GM19452 (cell line): ENCODE results near the gene KIF26B.
"Not testable (repeated sequence)": the region's sequence is repeated elsewhere in the genome, so short reads cannot be mapped to it uniquely, and the experiment has no call there.

Experiments used
- ATAC-seq: cut with Tn5 transposase; IDR thresholded peaks from one replicate; pipeline ENCODE4 v1.9.1; 2021; ENCODE audit not compliant: unreplicated experiment

Gene KIF26B

GRCh38 chr1:245345191-245345884 lies 190.6 kb downstream of the KIF26B start:
- ATAC-seq: no peak

GRCh38 chr1:245348626-245349025 lies 193.8 kb downstream of the KIF26B start:
- ATAC-seq: no peak

- ATAC-seq: no peak
Measured at GRCh38 chr1:245353411-245353810, 198.6 kb downstream of the KIF26B start.

DNA sequence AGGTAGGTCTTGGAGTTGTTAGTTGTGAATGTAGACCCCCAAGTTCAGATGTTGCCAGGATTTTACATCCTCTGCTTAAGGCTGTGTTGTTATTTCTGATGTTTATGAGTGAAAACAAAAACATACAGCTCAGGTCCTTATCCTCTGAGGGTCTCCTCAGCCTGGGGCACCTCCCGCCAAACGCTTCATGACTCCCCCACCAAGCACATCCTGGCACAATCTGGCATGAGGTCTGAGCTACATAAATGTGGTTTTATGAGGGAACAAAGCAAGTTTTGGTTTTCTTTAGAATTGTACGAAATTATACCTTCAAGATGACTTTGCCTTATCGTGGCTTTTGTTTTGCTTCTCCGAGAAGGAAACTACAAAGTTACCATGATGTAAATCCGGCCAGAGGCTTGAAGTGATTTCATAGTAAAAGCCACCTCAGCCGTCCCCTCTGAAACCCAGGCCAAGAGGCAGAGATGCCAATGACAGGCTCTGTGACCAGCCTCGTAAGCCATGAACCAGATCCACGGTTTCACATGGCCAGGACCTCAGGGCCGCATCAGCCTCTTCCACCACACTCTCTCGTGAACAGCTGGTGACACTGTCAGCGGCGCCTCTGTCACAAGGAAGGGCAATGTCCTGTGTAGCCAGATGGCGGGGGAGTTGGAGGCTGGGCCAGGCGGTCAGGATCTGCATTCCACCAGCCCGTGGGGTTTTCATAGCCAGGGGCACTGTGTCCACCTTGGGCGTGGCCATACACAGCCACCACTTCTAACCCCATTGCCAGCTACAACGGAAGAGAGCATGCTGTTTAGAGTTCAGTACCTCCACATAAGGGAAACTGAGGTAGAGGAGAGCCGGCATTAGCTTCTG lies 199.4 kb downstream of the KIF26B start:
- ATAC-seq: no peak

GRCh38 chr1:245355851-245356630 lies 201.3 kb downstream of the KIF26B start:
- ATAC-seq: not testable (repeated sequence)

DNA sequence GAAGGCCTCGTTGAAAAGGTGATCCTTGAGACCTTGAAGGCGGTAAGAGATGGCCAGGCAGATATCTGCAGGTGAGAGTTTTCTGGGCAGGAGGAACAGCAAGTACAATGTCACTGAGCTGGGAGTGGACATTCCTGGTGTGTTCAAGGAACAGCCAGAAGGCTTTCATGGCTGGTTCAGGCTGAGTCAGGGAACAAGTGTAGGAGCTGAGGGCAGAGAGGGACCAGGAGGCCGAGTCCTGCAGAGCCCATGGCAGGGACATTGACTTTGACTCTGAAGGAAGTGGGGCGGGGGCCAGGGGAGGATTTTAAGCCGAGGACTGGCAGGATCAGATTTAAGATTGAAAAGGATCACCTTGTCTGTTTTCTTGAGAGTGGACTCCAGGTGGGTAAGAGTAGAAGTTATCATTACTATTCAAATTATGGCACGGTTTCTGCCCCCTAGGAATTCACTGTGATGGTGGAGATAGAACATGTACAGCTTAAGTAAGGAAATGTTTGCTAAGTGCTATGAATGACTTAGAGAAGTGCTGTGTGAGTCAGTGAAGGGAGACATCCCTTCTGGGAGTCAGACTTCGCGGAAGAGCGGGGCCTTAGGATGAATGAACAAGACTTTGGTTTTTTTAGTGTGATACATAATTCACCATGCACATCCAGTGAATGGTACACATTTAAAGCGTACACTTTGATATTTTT lies 202.3 kb downstream of the KIF26B start:
- no peak for ATAC-seq

GRCh38 chr1:245359101-245359680 lies 204.4 kb downstream of the KIF26B start:
- ATAC-seq: not testable (repeated sequence)

- no peak for ATAC-seq
Measured at GRCh38 chr1:245361065-245361464, 206.3 kb downstream of the KIF26B start.

DNA sequence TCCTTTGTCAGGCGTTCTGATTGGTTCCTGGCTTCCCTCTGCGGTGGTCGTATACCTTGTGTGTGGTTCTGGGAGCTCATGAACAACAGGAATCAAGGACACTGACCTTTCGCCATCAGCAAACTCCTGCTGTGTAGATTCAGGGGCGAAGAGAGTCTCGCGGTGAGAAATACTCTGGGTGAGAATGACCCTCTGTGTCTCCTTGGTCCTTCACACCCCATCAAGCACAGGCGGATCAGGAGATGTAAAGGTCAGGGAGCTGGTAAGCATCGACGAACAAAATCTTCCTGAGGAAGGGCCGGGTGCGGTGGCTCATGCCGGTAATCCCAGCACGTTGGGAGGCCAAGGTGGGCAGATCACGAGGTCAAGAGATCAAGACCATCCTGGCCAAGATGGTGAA lies 207.2 kb downstream of the KIF26B start:
- ATAC-seq: no peak

DNA sequence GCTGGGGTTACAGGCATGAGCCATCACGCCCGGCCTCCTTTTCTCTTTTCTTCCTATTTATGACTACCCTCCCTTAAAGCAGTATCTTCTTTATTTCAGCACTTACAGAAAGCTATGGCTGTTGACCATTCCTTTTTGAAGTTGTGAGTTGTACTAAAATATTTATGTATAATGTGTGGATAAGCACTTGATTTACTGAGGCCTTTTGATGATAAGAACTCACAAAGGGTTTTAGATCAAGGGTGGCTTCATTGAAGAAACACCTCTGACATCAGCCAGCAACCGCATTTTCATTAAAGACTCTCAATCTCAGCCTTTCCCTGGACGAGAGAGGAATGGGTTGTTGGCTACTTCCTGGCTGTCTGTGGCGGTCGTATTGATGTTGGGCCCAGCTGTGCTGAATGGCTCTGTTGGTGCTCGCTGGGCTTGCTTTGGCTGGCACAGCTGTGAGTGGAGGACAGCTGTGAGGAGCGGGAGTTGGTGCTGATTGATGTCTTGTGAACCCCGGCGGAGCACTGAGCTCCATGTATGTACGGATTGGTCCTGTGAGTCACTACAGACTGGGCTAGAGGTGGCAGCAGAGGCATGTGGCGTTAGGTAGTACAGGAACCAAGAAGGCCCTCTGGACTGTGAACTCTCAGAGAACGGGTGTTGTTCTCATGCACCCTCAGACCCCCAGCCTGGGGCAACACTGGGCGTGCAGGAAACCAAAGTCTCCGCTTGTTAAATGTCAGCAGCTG lies 208.8 kb downstream of the KIF26B start:
- no peak for ATAC-seq

DNA sequence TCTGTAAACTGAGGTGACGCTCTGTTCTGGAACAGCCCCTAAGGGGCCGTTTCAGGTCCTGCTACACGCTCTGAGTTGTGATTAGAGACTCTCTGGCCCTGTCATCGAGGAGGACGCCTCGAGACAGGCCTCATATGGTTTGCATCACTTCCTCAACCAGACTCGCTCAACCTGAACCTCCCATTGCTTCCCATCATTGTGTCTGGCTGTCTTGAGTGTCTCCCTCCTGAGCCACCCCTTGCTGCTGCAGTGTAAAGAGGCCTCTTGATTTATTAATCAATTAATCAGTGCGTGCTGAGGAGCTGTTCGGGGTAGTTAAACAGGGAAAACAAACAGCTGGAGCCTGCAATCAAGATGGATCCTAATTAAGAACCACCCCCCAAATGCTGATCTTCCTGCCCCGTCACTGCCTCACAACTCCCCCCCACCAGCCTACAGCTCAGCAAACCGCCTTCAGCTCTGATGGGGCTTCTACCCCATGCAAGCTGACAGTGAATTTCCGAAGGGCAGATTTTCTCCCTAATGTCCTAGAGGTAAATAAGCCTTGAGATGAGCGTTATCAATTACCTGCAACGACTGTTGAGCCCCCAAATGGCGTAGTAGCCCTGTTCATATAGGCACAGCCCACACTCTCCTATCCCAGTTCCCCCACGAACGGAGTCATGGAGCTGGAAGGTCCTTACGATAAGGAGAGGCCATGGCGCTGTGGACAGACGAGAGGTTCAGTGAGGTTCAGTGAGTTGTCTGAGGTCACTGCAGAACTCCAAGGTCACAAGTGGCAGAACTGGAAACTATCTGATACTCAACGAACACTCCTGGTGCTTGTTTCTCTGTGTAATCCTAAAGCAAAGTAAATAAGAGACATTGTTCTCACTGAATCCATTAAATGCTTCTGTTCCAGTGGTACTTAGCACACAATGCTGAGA lies 210.6 kb downstream of the KIF26B start:
- no peak for ATAC-seq

DNA sequence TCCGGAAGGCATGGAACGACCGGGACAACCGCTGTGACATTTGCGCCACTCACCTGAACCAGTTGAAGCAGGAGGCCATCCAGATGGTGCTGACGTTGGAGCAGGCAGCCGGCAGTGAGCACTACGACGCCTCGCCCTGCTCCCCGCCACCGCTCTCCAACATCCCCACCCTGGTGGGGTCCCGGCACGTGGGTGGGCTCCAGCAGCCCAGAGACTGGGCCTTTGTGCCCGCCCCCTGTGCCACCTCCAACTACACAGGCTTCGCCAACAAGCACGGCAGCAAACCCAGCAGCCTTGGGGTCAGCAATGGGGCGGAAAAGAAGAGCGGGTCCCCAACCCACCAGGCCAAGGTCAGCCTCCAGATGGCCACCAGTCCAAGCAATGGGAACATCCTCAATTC lies 212.1 kb downstream of the KIF26B start:
- ATAC-seq: no peak

DNA sequence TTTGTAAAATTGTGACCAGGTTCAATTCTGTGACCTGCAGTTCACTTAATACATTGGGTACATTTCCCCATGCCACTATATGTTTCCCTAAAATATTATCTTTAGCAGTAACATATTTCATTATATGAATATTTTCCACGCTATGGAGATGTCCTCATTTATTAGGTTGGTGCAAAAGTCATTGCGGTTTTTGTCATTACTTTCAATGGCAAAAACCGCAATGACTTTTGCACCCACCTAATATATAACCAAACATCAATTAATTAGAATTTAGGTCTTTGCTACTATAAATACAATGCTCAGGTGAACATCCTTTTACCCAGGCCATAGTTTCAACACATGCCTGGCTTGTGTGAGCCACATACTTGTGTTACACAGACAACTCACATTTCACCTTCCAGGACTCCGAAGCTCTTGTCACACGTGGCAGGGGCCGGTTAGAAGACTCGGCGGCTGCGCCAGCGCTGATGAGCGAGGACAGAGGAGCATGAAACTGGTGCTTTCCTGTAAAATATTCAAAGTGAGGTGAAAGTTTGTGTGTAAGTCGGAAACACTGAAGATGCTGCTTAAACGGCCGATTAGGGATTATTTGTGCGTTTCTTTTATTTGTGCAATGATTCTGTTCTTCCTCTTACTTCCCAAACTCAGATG lies 215.5 kb downstream of the KIF26B start:
- ATAC-seq: no peak

GRCh38 chr1:245370905-245371581 lies 216.3 kb downstream of the KIF26B start:
- ATAC-seq: no peak

DNA sequence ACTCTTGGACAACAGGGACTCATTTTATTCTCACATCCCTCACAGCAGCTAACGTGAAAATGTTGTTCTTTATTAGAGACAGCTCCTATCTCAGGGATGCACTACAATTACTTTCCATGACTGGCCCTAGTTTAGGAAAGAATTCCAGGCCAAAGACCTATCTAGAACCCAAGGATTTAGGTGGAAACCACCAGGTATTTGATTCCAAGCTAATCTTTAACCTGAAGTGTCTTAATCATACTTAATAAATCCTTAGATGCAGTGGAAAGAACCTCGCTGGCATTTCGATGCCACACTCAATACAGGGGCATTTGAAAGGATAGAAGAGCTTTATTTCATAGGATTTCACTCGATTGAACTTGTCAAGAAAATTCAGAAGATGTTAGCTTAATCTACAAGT lies 218.3 kb downstream of the KIF26B start:
- ATAC-seq: no peak

DNA sequence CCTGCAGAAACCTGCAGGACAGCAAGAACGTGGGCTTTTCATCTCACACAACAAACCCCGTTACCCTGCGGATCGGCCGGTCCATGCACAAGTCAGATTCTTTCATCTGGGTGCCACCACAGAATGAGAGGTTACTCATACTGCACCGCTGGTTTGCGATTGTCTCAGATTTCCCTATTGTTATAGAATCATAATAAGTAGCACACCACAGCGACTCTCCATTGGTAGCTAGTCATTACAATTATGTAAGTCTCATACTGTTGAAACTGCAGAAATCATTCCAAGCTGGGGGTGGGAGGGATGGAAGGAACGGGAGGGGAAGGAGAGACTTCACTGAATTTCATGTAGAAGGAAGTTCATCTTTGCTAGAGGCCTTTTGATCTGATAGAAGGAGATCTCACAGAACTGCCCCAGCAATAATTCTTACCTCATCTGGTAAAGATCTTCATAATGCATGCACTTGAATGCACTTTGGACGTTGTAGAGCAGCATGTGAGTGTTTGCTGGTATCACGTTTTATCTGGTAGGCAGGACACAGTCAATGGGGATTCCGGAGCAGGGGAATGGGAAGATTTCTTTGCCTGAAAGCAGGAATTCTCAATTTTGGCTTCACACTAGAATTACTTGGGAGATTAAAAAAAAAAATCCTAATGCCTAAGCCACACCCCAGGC lies 221.1 kb downstream of the KIF26B start:
- no peak for ATAC-seq

DNA sequence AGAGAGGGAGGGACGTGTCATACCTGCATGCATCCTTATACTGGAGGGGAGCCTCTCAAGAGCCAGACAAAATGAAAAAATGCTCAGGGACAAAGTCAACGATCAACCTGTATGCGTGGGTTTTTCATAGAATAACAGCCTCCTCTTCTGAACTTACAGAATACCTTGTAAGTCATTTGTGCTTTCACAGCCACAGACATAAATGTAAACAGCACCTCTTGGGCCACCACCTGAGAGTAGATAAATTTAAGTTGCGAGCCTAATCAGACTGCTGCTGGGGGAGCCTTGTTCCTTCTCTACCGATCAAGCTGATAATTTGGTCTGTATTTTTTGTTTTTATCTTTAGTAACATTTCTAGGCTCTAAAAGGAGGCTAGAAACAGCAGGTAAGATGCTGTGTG lies 223.1 kb downstream of the KIF26B start:
- ATAC-seq: no peak
